ENCODE data around the gene HUS1.

- no peak for TF ChIP-seq CTCF (conservative IDR thresholded peaks at IDR 0.05; ENCODE audit: low read depth, low read length)
- no peak for TF ChIP-seq MXI1 (IDR thresholded peaks at IDR 0.05; ENCODE audit: borderline replicate concordance, low read depth, low read length)
- TF ChIP-seq MAZ (IDR thresholded peaks at IDR 0.05; ENCODE audit: borderline replicate concordance, low read depth, low read length): no peak
- TF ChIP-seq SMC3 (IDR thresholded peaks at IDR 0.05; ENCODE audit: low read depth, low read length): no peak
- no peak for TF ChIP-seq POLR2A (IDR thresholded peaks at IDR 0.05; ENCODE audit: low read depth, low read length)
- TF ChIP-seq RCOR1 (IDR thresholded peaks at IDR 0.05; ENCODE audit: insufficient replicate concordance, low read length): no peak
- TF ChIP-seq RFX5 (IDR thresholded peaks at IDR 0.05; ENCODE audit: low read depth, low read length): no peak
Observed at GRCh38 chr7:47962262-47962661, 17.2 kb downstream of the HUS1 start.
